ENCODE measurements around the gene CHST8. TPM values are rescaled to one million over a fixed set of nuclear protein-coding genes. Genes with fewer than 3 reads are reported as not detected.

Gene CHST8
- total RNA-seq, 5 donors from 2014 or later (not counting 1 experiment from before 2014, with no cell fraction given) = not detected

GRCh38 chr19:33724721-33725060 is 102.9 kb downstream of the CHST8 start:
- Histone ChIP-seq H3K27me3 (replicated peaks in 1 of 2; ENCODE audit: control insufficient read depth in 2 of 2, extremely low read depth in 1 of 2, insufficient read depth in 2 of 2, low read length in 1 of 2) (peaks cover 0 to 55% of the 10 kb centered on the region in 2 experiments), H3K4me1 (ENCODE audit: control insufficient read depth in 1 of 2, extremely low read depth in 1 of 2, insufficient read depth in 2 of 2, low read length in 2 of 2) (no peaks in the 10 kb centered on the region), H3K27ac (ENCODE audit: low read length) (no peak overlapping the region), H3K9me3 (no peaks in the 10 kb centered on the region), H3K4me3 (ENCODE audit: control insufficient read depth in 1 of 2, extremely low read depth in 1 of 2, low read length in 1 of 2) (no peak overlapping the region), H3K36me3 (ENCODE audit: control insufficient read depth in 2 of 2, extremely low read depth in 1 of 2, insufficient read depth in 1 of 2, low read length in 1 of 2) (no peaks in the 10 kb centered on the region)
- Mint-ChIP-seq H3K9me3 (no peaks in the 10 kb centered on the region), H3K27me3 (peaks cover 26 to 28% of the 10 kb centered on the region in 2 donors), H3K4me3 (no peak overlapping the region), H3K36me3 (no peaks in the 10 kb centered on the region), H3K27ac (no peak overlapping the region), H3K4me1 (no peaks in the 10 kb centered on the region)
- 81% methylated on average over 4 of the region's 7 CpGs for WGBS (ENCODE audit: insufficient coverage)
- ChIA-PET POLR2A (no interaction called here), CTCF (no interaction called here)
- ATAC-seq (replicated peaks in 1 of 4) (no peak), DNase-seq (no peak)

GRCh38 chr19:33725567-33725966 is 103.8 kb downstream of the CHST8 start:
- H3K36me3 ChIP-seq (ENCODE audit: control insufficient read depth in 2 of 2, extremely low read depth in 1 of 2, insufficient read depth in 1 of 2, low read length in 1 of 2) = no peaks in the 10 kb centered on the region
- H3K4me1 ChIP-seq (ENCODE audit: control insufficient read depth in 1 of 2, extremely low read depth in 1 of 2, insufficient read depth in 2 of 2, low read length in 2 of 2) = no peaks in the 10 kb centered on the region
- ATAC-seq (replicated peaks in 1 of 4) (no peak), DNase-seq (no peak)
- Mint-ChIP-seq H3K27ac (no peak overlapping the region), H3K9me3 (no peaks in the 10 kb centered on the region), H3K4me1 (no peaks in the 10 kb centered on the region), H3K27me3 (peaks cover 21 to 25% of the 10 kb centered on the region in 2 donors), H3K36me3 (no peaks in the 10 kb centered on the region), H3K4me3 (no peak overlapping the region)
- CTCF ChIA-PET = no interaction called here
- POLR2A ChIA-PET = no interaction called here
- no peak overlapping the region for H3K4me3 ChIP-seq (ENCODE audit: control insufficient read depth in 1 of 2, extremely low read depth in 1 of 2, low read length in 1 of 2)
- H3K27me3 ChIP-seq (replicated peaks in 1 of 2; ENCODE audit: control insufficient read depth in 2 of 2, extremely low read depth in 1 of 2, insufficient read depth in 2 of 2, low read length in 1 of 2) = peaks cover 0 to 46% of the 10 kb centered on the region in 2 experiments
- WGBS (ENCODE audit: insufficient coverage) = 62% methylated on average over 2 of the region's 9 CpGs
- H3K27ac ChIP-seq (ENCODE audit: low read length) = no peak overlapping the region
- no peaks in the 10 kb centered on the region for H3K9me3 ChIP-seq

- Histone ChIP-seq H3K27ac (ENCODE audit: low read length) (no peak overlapping the region), H3K4me1 (ENCODE audit: control insufficient read depth in 1 of 2, extremely low read depth in 1 of 2, insufficient read depth in 2 of 2, low read length in 2 of 2) (no peaks in the 10 kb centered on the region), H3K9me3 (no peaks in the 10 kb centered on the region), H3K27me3 (replicated peaks in 1 of 2; ENCODE audit: control insufficient read depth in 2 of 2, extremely low read depth in 1 of 2, insufficient read depth in 2 of 2, low read length in 1 of 2) (peaks cover 0 to 40% of the 10 kb centered on the region in 2 experiments), H3K36me3 (ENCODE audit: control insufficient read depth in 2 of 2, extremely low read depth in 1 of 2, insufficient read depth in 1 of 2, low read length in 1 of 2) (no peaks in the 10 kb centered on the region), H3K4me3 (ENCODE audit: control insufficient read depth in 1 of 2, extremely low read depth in 1 of 2, low read length in 1 of 2) (no peak overlapping the region)
- WGBS (ENCODE audit: insufficient coverage) = 65% methylated on average over 12 of the region's 12 CpGs
- ChIA-PET CTCF (no interaction called here), POLR2A (no interaction called here)
- Mint-ChIP-seq H3K27me3 (peaks cover 10 to 21% of the 10 kb centered on the region in 2 donors), H3K27ac (no peak overlapping the region), H3K9me3 (no peaks in the 10 kb centered on the region), H3K4me1 (no peaks in the 10 kb centered on the region), H3K4me3 (no peak overlapping the region), H3K36me3 (no peaks in the 10 kb centered on the region)
- no peak for DNase-seq
- no peak for ATAC-seq (replicated peaks in 1 of 4)
Measured at GRCh38 chr19:33726756-33727155, 105.0 kb downstream of the CHST8 start.

- CTCF ChIA-PET = no interaction called here
- no peaks in the 10 kb centered on the region for H3K9me3 ChIP-seq
Measured at GRCh38 chr19:33727331-33727998, 105.7 kb downstream of the CHST8 start.

GRCh38 chr19:33728141-33728540 is 106.4 kb downstream of the CHST8 start:
- Mint-ChIP-seq H3K27me3 (peaks cover under 1 to 19% of the 10 kb centered on the region in 2 donors), H3K4me3 (no peak overlapping the region), H3K27ac (no peak overlapping the region), H3K9me3 (peaks cover 0 to 9% (median 3%) of the 10 kb centered on the region in 3 donors), H3K4me1 (no peaks in the 10 kb centered on the region), H3K36me3 (no peaks in the 10 kb centered on the region)
- Histone ChIP-seq H3K4me3 (ENCODE audit: control insufficient read depth in 1 of 2, extremely low read depth in 1 of 2, low read length in 1 of 2) (no peak overlapping the region), H3K4me1 (ENCODE audit: control insufficient read depth in 1 of 2, extremely low read depth in 1 of 2, insufficient read depth in 2 of 2, low read length in 2 of 2) (no peaks in the 10 kb centered on the region), H3K27me3 (replicated peaks in 1 of 2; ENCODE audit: control insufficient read depth in 2 of 2, extremely low read depth in 1 of 2, insufficient read depth in 2 of 2, low read length in 1 of 2) (peaks cover 0 to 39% of the 10 kb centered on the region in 2 experiments), H3K9me3 (no peaks in the 10 kb centered on the region), H3K36me3 (ENCODE audit: control insufficient read depth in 2 of 2, extremely low read depth in 1 of 2, insufficient read depth in 1 of 2, low read length in 1 of 2) (no peaks in the 10 kb centered on the region), H3K27ac (ENCODE audit: low read length) (no peak overlapping the region)
- ATAC-seq (replicated peaks in 1 of 4) (no peak), DNase-seq (no peak)
- no CpG with 5 or more reads among the region's 3 CpGs for WGBS (ENCODE audit: insufficient coverage)
- ChIA-PET POLR2A (no interaction called here), CTCF (no interaction called here)

More at GRCh38 chr19:33727331-33727998, 105.7 kb downstream of the CHST8 start:
- Mint-ChIP-seq H3K36me3 (no peaks in the 10 kb centered on the region), H3K27ac (no peak overlapping the region), H3K9me3 (peaks cover 0 to 3% (median under 1%) of the 10 kb centered on the region in 3 donors), H3K27me3 (peaks cover 5 to 19% of the 10 kb centered on the region in 2 donors), H3K4me3 (no peak overlapping the region), H3K4me1 (no peaks in the 10 kb centered on the region)
- POLR2A ChIA-PET = no interaction called here
- no peaks in the 10 kb centered on the region for H3K4me1 ChIP-seq (ENCODE audit: control insufficient read depth in 1 of 2, extremely low read depth in 1 of 2, insufficient read depth in 2 of 2, low read length in 2 of 2)
- no peak overlapping the region for H3K4me3 ChIP-seq (ENCODE audit: control insufficient read depth in 1 of 2, extremely low read depth in 1 of 2, low read length in 1 of 2)
- 80% methylated on average over 21 of the region's 24 CpGs for WGBS (ENCODE audit: insufficient coverage)
- peaks cover 0 to 39% of the 10 kb centered on the region in 2 experiments for H3K27me3 ChIP-seq (replicated peaks in 1 of 2; ENCODE audit: control insufficient read depth in 2 of 2, extremely low read depth in 1 of 2, insufficient read depth in 2 of 2, low read length in 1 of 2)
- DNase-seq (no peak), ATAC-seq (replicated peaks in 1 of 4) (no peak)
- no peak overlapping the region for H3K27ac ChIP-seq (ENCODE audit: low read length)
- H3K36me3 ChIP-seq (ENCODE audit: control insufficient read depth in 2 of 2, extremely low read depth in 1 of 2, insufficient read depth in 1 of 2, low read length in 1 of 2) = no peaks in the 10 kb centered on the region

GRCh38 chr19:33730858-33731607 is 109.3 kb downstream of the CHST8 start:
- ChIA-PET POLR2A (no interaction called here), CTCF (no interaction called here)
- H3K4me1 Mint-ChIP-seq = no peaks in the 10 kb centered on the region
- no peak overlapping the region for H3K4me3 Mint-ChIP-seq
- DNase-seq (no peak), ATAC-seq (replicated peaks in 1 of 4) (no peak)
- no peak overlapping the region for H3K27ac Mint-ChIP-seq
- peaks cover 0 to 9% (median 3%) of the 10 kb centered on the region in 3 donors for H3K9me3 Mint-ChIP-seq
- Histone ChIP-seq H3K9me3 (no peaks in the 10 kb centered on the region), H3K4me1 (ENCODE audit: control insufficient read depth in 1 of 2, extremely low read depth in 1 of 2, insufficient read depth in 2 of 2, low read length in 2 of 2) (no peaks in the 10 kb centered on the region), H3K36me3 (ENCODE audit: control insufficient read depth in 2 of 2, extremely low read depth in 1 of 2, insufficient read depth in 1 of 2, low read length in 1 of 2) (no peaks in the 10 kb centered on the region), H3K27me3 (replicated peaks in 1 of 2; ENCODE audit: control insufficient read depth in 2 of 2, extremely low read depth in 1 of 2, insufficient read depth in 2 of 2, low read length in 1 of 2) (peaks cover 0 to 41% of the 10 kb centered on the region in 2 experiments), H3K4me3 (ENCODE audit: control insufficient read depth in 1 of 2, extremely low read depth in 1 of 2, low read length in 1 of 2) (no peak overlapping the region), H3K27ac (ENCODE audit: low read length) (no peak overlapping the region)
- WGBS (ENCODE audit: insufficient coverage) = 76% methylated on average over 6 of the region's 8 CpGs
- peaks cover 4 to 18% of the 10 kb centered on the region in 2 donors for H3K27me3 Mint-ChIP-seq
- H3K36me3 Mint-ChIP-seq = no peaks in the 10 kb centered on the region
